ENCODE data around the gene RRP1B.

RRP1B gene

DNA sequence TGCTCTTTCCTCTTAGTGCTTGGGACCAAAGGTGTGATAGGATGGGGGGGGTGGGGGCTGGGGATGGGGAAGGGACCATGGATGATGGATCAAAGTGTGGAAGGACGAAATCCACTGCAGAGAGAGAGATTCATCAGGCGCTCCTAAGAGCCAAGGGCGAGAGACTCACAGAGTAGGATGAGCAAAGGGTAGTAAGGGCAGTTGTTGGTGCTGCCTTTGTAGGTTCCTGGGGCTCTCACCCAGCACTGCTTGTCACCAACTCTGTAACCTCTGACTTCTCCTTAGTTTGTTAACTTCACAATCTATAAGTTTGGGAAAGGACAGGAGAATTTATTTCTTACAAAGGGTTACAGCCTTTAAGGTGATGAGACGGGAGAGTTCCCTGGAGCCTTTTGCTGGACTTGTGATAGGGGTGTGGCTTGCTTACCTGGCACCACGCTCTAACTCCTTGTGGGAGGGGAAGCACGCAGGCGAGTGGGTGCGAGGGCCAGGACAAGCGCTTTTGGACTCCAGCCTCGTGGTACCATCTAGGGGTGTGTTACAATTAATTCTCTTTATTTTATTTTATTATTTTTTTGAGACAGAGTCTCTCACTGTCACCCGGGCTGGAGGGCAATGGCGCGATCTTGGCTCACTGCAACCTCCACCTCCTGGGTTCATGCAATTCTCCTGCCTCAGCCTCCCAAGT, 58.0 kb downstream of the RRP1B start:
- Histone ChIP-seq H3K27me3 (ENCODE audit: insufficient read depth, insufficient read length) (peaks cover 45% of the 10 kb centered on the region), H3K4me1 (ENCODE audit: insufficient read depth, insufficient read length) (peaks cover 22% of the 10 kb centered on the region), H3K36me3 (ENCODE audit: insufficient read depth, insufficient read length, low read length) (peaks cover 20% of the 10 kb centered on the region), H3K9ac (ENCODE audit: insufficient read length, low read depth) (no peak overlapping the region), H3K4me3 (ENCODE audit: insufficient read length, low read depth) (no peak overlapping the region), H3K9me3 (ENCODE audit: insufficient read depth, low read length) (no peaks in the 10 kb centered on the region)
- TF ChIP-seq ZNF274 (IDR thresholded peaks at IDR 0.05; ENCODE audit: low read depth, low read length) = no peak
- no peak for TF ChIP-seq SUZ12 (IDR thresholded peaks at IDR 0.05; ENCODE audit: extremely low read depth, insufficient read depth, insufficient read length)
- no peak for TF ChIP-seq YY1 (IDR thresholded peaks at IDR 0.05; ENCODE audit: insufficient read depth, insufficient read length)
- no peak for DNase-seq (ENCODE audit: low read depth, low spot score)

- peaks cover 25% of the 10 kb centered on the region for H3K36me3 ChIP-seq (ENCODE audit: insufficient read depth, insufficient read length, low read length)
- H3K4me3 ChIP-seq (ENCODE audit: insufficient read length, low read depth) = peak overlapping the region; percentile 99
- no peak for DNase-seq (ENCODE audit: low read depth, low spot score)
- H3K9me3 ChIP-seq (ENCODE audit: insufficient read depth, low read length) = no peaks in the 10 kb centered on the region
- H3K4me1 ChIP-seq (ENCODE audit: insufficient read depth, insufficient read length) = peaks cover 22% of the 10 kb centered on the region
- TF ChIP-seq YY1 (IDR thresholded peaks at IDR 0.05; ENCODE audit: insufficient read depth, insufficient read length) = no peak
- no peak for TF ChIP-seq SUZ12 (IDR thresholded peaks at IDR 0.05; ENCODE audit: extremely low read depth, insufficient read depth, insufficient read length)
- no peak for TF ChIP-seq ZNF274 (IDR thresholded peaks at IDR 0.05; ENCODE audit: low read depth, low read length)
- peaks cover 45% of the 10 kb centered on the region for H3K27me3 ChIP-seq (ENCODE audit: insufficient read depth, insufficient read length)
- H3K9ac ChIP-seq (ENCODE audit: insufficient read length, low read depth) = peak overlapping the region; percentile 87
Observed at GRCh38 chr21:43717967-43718871, 58.9 kb downstream of the RRP1B start.

GRCh38 chr21:43718872-43719747, 59.8 kb downstream of the RRP1B start, which contains the start of gene PDXK:
TSS of gene PDXK (plus strand) at chr21:43719129. CDS start at chr21:43719295, 166 bp downstream.
- peak; percentile 68 for DNase-seq (ENCODE audit: low read depth, low spot score)
- Histone ChIP-seq H3K4me3 (ENCODE audit: insufficient read length, low read depth) (peak within 1 kb of the TSS; percentile 99), H3K36me3 (ENCODE audit: insufficient read depth, insufficient read length, low read length) (peaks cover 33% of the 10 kb centered on the region), H3K4me1 (ENCODE audit: insufficient read depth, insufficient read length) (peaks cover 25% of the 10 kb centered on the region), H3K9me3 (ENCODE audit: insufficient read depth, low read length) (no peaks in the 10 kb centered on the region), H3K27me3 (ENCODE audit: insufficient read depth, insufficient read length) (peaks cover 45% of the 10 kb centered on the region), H3K9ac (ENCODE audit: insufficient read length, low read depth) (peak within 1 kb of the TSS; percentile 99)
- no peak for TF ChIP-seq ZNF274 (IDR thresholded peaks at IDR 0.05; ENCODE audit: low read depth, low read length)
- TF ChIP-seq SUZ12 (IDR thresholded peaks at IDR 0.05; ENCODE audit: extremely low read depth, insufficient read depth, insufficient read length) = no peak
- no peak for TF ChIP-seq YY1 (IDR thresholded peaks at IDR 0.05; ENCODE audit: insufficient read depth, insufficient read length)

DNA sequence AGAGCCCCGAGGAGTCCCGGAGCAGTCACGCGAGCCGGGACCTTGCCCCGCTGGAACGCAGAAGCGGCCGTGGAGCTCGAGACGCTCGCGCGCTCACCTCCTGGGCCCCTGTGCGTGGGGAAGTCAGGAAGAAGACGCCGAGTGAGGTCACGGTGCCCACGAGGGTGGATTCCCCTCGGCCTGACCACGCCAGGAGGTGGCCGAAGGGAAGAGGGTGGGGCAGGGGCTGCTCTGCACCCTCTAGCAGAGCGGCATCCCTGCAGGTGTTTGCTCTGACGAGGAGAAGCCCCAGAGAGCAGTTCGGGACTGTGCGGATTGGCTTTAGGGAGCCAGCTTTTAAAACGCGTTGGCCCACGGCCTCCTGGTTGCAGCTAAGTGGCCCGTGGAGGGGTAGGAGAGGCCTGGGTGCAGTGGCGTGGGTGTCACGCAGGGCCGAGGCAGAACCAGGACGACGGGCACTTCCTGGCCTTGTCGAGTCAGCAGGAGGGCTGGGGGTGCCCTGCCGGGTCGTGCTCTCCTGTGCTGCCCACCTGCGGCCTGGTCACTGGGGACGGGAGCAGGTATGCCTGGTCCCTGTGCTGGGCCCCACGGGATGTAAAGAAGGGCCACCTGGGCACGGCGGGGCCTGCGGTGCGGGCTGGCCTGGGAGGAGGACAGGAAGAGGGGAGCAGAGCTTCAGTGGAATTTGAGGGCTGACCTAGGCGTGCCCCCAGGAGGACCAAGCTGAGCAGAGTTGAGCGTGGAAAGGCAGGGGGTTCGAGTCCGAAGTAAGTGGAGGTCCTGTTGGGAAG, 60.6 kb downstream of the RRP1B start:
- Histone ChIP-seq H3K9me3 (ENCODE audit: insufficient read depth, low read length) (no peaks in the 10 kb centered on the region), H3K4me3 (ENCODE audit: insufficient read length, low read depth) (peak overlapping the region; percentile 99), H3K4me1 (ENCODE audit: insufficient read depth, insufficient read length) (peaks cover 25% of the 10 kb centered on the region), H3K9ac (ENCODE audit: insufficient read length, low read depth) (peak overlapping the region; percentile 99), H3K36me3 (ENCODE audit: insufficient read depth, insufficient read length, low read length) (peaks cover 36% of the 10 kb centered on the region), H3K27me3 (ENCODE audit: insufficient read depth, insufficient read length) (peaks cover 45% of the 10 kb centered on the region)
- TF ChIP-seq SUZ12 (IDR thresholded peaks at IDR 0.05; ENCODE audit: extremely low read depth, insufficient read depth, insufficient read length) = no peak
- no peak for TF ChIP-seq ZNF274 (IDR thresholded peaks at IDR 0.05; ENCODE audit: low read depth, low read length)
- TF ChIP-seq YY1 (IDR thresholded peaks at IDR 0.05; ENCODE audit: insufficient read depth, insufficient read length) = no peak
- DNase-seq (ENCODE audit: low read depth, low spot score) = no peak

GRCh38 chr21:43720539-43721166, 61.3 kb downstream of the RRP1B start:
- H3K4me1 ChIP-seq (ENCODE audit: insufficient read depth, insufficient read length) = peaks cover 25% of the 10 kb centered on the region
- DNase-seq (ENCODE audit: low read depth, low spot score) = no peak
- no peaks in the 10 kb centered on the region for H3K9me3 ChIP-seq (ENCODE audit: insufficient read depth, low read length)
- H3K36me3 ChIP-seq (ENCODE audit: insufficient read depth, insufficient read length, low read length) = peaks cover 36% of the 10 kb centered on the region
- no peak for TF ChIP-seq YY1 (IDR thresholded peaks at IDR 0.05; ENCODE audit: insufficient read depth, insufficient read length)
- TF ChIP-seq SUZ12 (IDR thresholded peaks at IDR 0.05; ENCODE audit: extremely low read depth, insufficient read depth, insufficient read length) = no peak
- no peak for TF ChIP-seq ZNF274 (IDR thresholded peaks at IDR 0.05; ENCODE audit: low read depth, low read length)
- peak overlapping the region; percentile 99 for H3K4me3 ChIP-seq (ENCODE audit: insufficient read length, low read depth)
- H3K9ac ChIP-seq (ENCODE audit: insufficient read length, low read depth) = peak overlapping the region; percentile 99
- H3K27me3 ChIP-seq (ENCODE audit: insufficient read depth, insufficient read length) = peaks cover 45% of the 10 kb centered on the region

GRCh38 chr21:43721206-43721605, 61.8 kb downstream of the RRP1B start:
- Histone ChIP-seq H3K27me3 (ENCODE audit: insufficient read depth, insufficient read length) (peaks cover 41% of the 10 kb centered on the region), H3K4me1 (ENCODE audit: insufficient read depth, insufficient read length) (peaks cover 25% of the 10 kb centered on the region), H3K9ac (ENCODE audit: insufficient read length, low read depth) (peak overlapping the region; percentile 99), H3K36me3 (ENCODE audit: insufficient read depth, insufficient read length, low read length) (peaks cover 36% of the 10 kb centered on the region), H3K9me3 (ENCODE audit: insufficient read depth, low read length) (no peaks in the 10 kb centered on the region), H3K4me3 (ENCODE audit: insufficient read length, low read depth) (no peak overlapping the region)
- no peak for DNase-seq (ENCODE audit: low read depth, low spot score)
- no peak for TF ChIP-seq YY1 (IDR thresholded peaks at IDR 0.05; ENCODE audit: insufficient read depth, insufficient read length)
- TF ChIP-seq ZNF274 (IDR thresholded peaks at IDR 0.05; ENCODE audit: low read depth, low read length) = no peak
- TF ChIP-seq SUZ12 (IDR thresholded peaks at IDR 0.05; ENCODE audit: extremely low read depth, insufficient read depth, insufficient read length) = no peak
